ENCODE measurements around the gene ZNF827.

ZNF827 gene

GRCh38 chr4:145934434-145935047 is 4.1 kb downstream of the ZNF827 start:
- no peak for DNase-seq

- no peak for DNase-seq
Measured at GRCh38 chr4:145933134-145933533, 5.5 kb downstream of the ZNF827 start.

GRCh38 chr4:145931403-145931802 is 7.2 kb downstream of the ZNF827 start:
- DNase-seq = no peak

- DNase-seq = no peak
Measured at GRCh38 chr4:145930592-145930991, 8.0 kb downstream of the ZNF827 start.

GRCh38 chr4:145929415-145930178 is 9.0 kb downstream of the ZNF827 start:
- DNase-seq = no peak

GRCh38 chr4:145928748-145929147 is 9.9 kb downstream of the ZNF827 start:
- no peak for DNase-seq

GRCh38 chr4:145927030-145927429 is 11.6 kb downstream of the ZNF827 start:
- DNase-seq = no peak

- DNase-seq = no peak
Measured at GRCh38 chr4:145921231-145921630, 17.4 kb downstream of the ZNF827 start.

- DNase-seq = no peak
Measured at GRCh38 chr4:145920205-145920604, 18.4 kb downstream of the ZNF827 start.

- DNase-seq = no peak
Measured at GRCh38 chr4:145912376-145912775, 26.2 kb downstream of the ZNF827 start.

GRCh38 chr4:145909773-145910172 is 28.9 kb downstream of the ZNF827 start:
- no peak for DNase-seq

- DNase-seq = no peak
Measured at GRCh38 chr4:145909281-145909715, 29.3 kb downstream of the ZNF827 start.

- no peak for DNase-seq
Measured at GRCh38 chr4:145907812-145908211, 30.8 kb downstream of the ZNF827 start.

- DNase-seq = no peak
Measured at GRCh38 chr4:145907390-145907789, 31.2 kb downstream of the ZNF827 start.

- DNase-seq = no peak
Measured at GRCh38 chr4:145904413-145905177, 34.0 kb downstream of the ZNF827 start.

GRCh38 chr4:145902522-145902921 is 36.1 kb downstream of the ZNF827 start:
- no peak for DNase-seq

GRCh38 chr4:145899886-145900460 is 38.6 kb downstream of the ZNF827 start:
- no peak for DNase-seq

- DNase-seq = no peak
Measured at GRCh38 chr4:145898926-145899531, 39.6 kb downstream of the ZNF827 start.

GRCh38 chr4:145898466-145898865 is 40.2 kb downstream of the ZNF827 start:
- no peak for DNase-seq

GRCh38 chr4:145895056-145895455 is 43.6 kb downstream of the ZNF827 start:
- DNase-seq = no peak

GRCh38 chr4:145891958-145892357 is 46.7 kb downstream of the ZNF827 start:
- no peak for DNase-seq

- DNase-seq = no peak
Measured at GRCh38 chr4:145890689-145891088, 47.9 kb downstream of the ZNF827 start.

- DNase-seq = no peak
Measured at GRCh38 chr4:145888393-145888792, 50.2 kb downstream of the ZNF827 start.

Measured in NCI-H1417 treated with DMSO at 0.1 percent for 48 hours (cell line).